Measurements from ENCODE around the gene DNAJC18.

GRCh38 chr5:139360384-139360783 is 78.9 kb downstream of the DNAJC18 start:
- no peak for TF ChIP-seq SRF (IDR thresholded peaks at IDR 0.05; ENCODE audit: low read depth, low read length)
- TF ChIP-seq GTF2F1 (IDR thresholded peaks at IDR 0.05; ENCODE audit: borderline replicate concordance, low read depth, low read length) = no peak
- TF ChIP-seq, protein P1, sequence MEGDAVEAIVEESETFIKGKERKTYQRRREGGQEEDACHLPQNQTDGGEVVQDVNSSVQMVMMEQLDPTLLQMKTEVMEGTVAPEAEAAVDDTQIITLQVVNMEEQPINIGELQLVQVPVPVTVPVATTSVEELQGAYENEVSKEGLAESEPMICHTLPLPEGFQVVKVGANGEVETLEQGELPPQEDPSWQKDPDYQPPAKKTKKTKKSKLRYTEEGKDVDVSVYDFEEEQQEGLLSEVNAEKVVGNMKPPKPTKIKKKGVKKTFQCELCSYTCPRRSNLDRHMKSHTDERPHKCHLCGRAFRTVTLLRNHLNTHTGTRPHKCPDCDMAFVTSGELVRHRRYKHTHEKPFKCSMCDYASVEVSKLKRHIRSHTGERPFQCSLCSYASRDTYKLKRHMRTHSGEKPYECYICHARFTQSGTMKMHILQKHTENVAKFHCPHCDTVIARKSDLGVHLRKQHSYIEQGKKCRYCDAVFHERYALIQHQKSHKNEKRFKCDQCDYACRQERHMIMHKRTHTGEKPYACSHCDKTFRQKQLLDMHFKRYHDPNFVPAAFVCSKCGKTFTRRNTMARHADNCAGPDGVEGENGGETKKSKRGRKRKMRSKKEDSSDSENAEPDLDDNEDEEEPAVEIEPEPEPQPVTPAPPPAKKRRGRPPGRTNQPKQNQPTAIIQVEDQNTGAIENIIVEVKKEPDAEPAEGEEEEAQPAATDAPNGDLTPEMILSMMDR (IDR thresholded peaks at IDR 0.05; ENCODE audit: control extremely low read depth in 1 of 3, insufficient read depth in 1 of 3, low read depth in 1 of 3, low read length in 3 of 3) = no peak
- no peak for TF ChIP-seq CEBPB (IDR thresholded peaks at IDR 0.05; ENCODE audit: low read depth, low read length)
- no peak for TF ChIP-seq TAF1 (IDR thresholded peaks at IDR 0.05; ENCODE audit: low read depth, low read length)
- TF ChIP-seq, protein P2, sequence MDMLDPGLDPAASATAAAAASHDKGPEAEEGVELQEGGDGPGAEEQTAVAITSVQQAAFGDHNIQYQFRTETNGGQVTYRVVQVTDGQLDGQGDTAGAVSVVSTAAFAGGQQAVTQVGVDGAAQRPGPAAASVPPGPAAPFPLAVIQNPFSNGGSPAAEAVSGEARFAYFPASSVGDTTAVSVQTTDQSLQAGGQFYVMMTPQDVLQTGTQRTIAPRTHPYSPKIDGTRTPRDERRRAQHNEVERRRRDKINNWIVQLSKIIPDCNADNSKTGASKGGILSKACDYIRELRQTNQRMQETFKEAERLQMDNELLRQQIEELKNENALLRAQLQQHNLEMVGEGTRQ (IDR thresholded peaks at IDR 0.05; ENCODE audit: low read length) = no peak
- no peak for TF ChIP-seq POLR2AphosphoS5 (IDR thresholded peaks at IDR 0.05; ENCODE audit: low read depth, low read length)
- TF ChIP-seq JUN (IDR thresholded peaks at IDR 0.05; ENCODE audit: low read depth, low read length) = no peak
- no peak for TF ChIP-seq POLR2A (IDR thresholded peaks at IDR 0.05; ENCODE audit: control extremely low read depth in 1 of 2, low read depth in 2 of 2, low read length in 2 of 2)
- no peak for TF ChIP-seq RAD21 (IDR thresholded peaks at IDR 0.05 in 1 of 2, conservative IDR thresholded peaks at IDR 0.05 in 1 of 2; ENCODE audit: low read depth in 2 of 2, low read length in 2 of 2)
- TF ChIP-seq SIN3A (conservative IDR thresholded peaks at IDR 0.05 in 1 of 2, IDR thresholded peaks at IDR 0.05 in 1 of 2; ENCODE audit: low read depth in 1 of 2, low read length in 2 of 2) = no peak
- TF ChIP-seq EP300 (IDR thresholded peaks at IDR 0.05; ENCODE audit: borderline replicate concordance in 1 of 2, low read depth in 2 of 2, low read length in 2 of 2) = no peak
- TF ChIP-seq RFX5 (IDR thresholded peaks at IDR 0.05; ENCODE audit: borderline replicate concordance, low read depth, low read length) = no peak
- no peak for TF ChIP-seq EGR1 (IDR thresholded peaks at IDR 0.05; ENCODE audit: borderline replicate concordance, low read depth, low read length)
